ENCODE measurements around the gene PPP2R1A. TPM values are rescaled to one million over a fixed set of nuclear protein-coding genes. Genes with fewer than 3 reads are reported as not detected.

The PPP2R1A gene
- total RNA-seq, 4 donors from 2014 or later, result 179 to 315 (median 227) TPM

GRCh38 chr19:52206481-52206880 lies 16.6 kb downstream of the PPP2R1A start:
- DNase-seq, result no peak
- intact Hi-C loops (cut with DNase I; ENCODE audit: low total_unique reads) (loop anchor here (5.0 kb wide), 1 partner anchor 49 kb away; no protein-coding TSS in a partner anchor), in situ Hi-C loops (cut with MboI; ENCODE audit: low pct_ligation_motif_present in 1 of 4, low pct_unique_long_range_greater_than_20kb in 1 of 4, low sequenced_read_pairs in 3 of 4) (no loop called here)
- Histone ChIP-seq H3K27ac (no peak overlapping the region), H3K27me3 (no peaks in the 10 kb centered on the region), H3K4me3 (no peak overlapping the region), H3K36me3 (peaks cover 0 to 52% (median 24%) of the 10 kb centered on the region in 4 donors), H3K4me1 (no peaks in the 10 kb centered on the region), H3K9me3 (no peaks in the 10 kb centered on the region)
- no peak for TF ChIP-seq POLR2A (IDR thresholded peaks at IDR 0.05)
- TF ChIP-seq CTCF (IDR thresholded peaks at IDR 0.05), result no peak
- WGBS, 2 donors (ENCODE audit: low coverage in 1 of 2), result 89 to 100% methylated on average over 1 to 5 of the region's 5 CpGs

- Histone ChIP-seq H3K4me3 (no peak overlapping the region), H3K36me3 (peaks cover 0 to 74% (median 34%) of the 10 kb centered on the region in 4 donors), H3K9me3 (no peaks in the 10 kb centered on the region), H3K27me3 (no peaks in the 10 kb centered on the region), H3K4me1 (no peaks in the 10 kb centered on the region), H3K27ac (no peak overlapping the region)
- intact Hi-C loops (cut with DNase I; ENCODE audit: low total_unique reads), result no loop called here
- TF ChIP-seq POLR2A (IDR thresholded peaks at IDR 0.05) (no peak), EP300 (IDR thresholded peaks at IDR 0.05; ENCODE audit: low read depth) (no peak), CTCF (IDR thresholded peaks at IDR 0.05) (no peak), POLR2AphosphoS5 (IDR thresholded peaks at IDR 0.05) (no peak)
- DNase-seq, result no peak
- 87% methylated on average over 20 of the region's 20 CpGs; no CpG with 5 or more reads in 1 of the 2 donors for WGBS, 2 donors (ENCODE audit: low coverage in 1 of 2)
- in situ Hi-C loops (cut with MboI; ENCODE audit: low pct_ligation_motif_present in 1 of 4, low pct_unique_long_range_greater_than_20kb in 1 of 4, low sequenced_read_pairs in 3 of 4), result no loop called here
These were observed 21.4 kb downstream of the PPP2R1A start for GRCh38 chr19:52211203-52211602.

- H3K36me3 ChIP-seq, result peaks cover 0 to 74% (median 37%) of the 10 kb centered on the region in 4 donors
- 85 to 97% methylated on average over 10 to 11 of the region's 11 CpGs for WGBS, 2 donors (ENCODE audit: low coverage in 1 of 2)
These were observed 22.2 kb downstream of the PPP2R1A start for GRCh38 chr19:52211926-52212571.

More at GRCh38 chr19:52211926-52212571, 22.2 kb downstream of the PPP2R1A start:
- intact Hi-C loops (cut with DNase I; ENCODE audit: low total_unique reads), result no loop called here
- no peak overlapping the region for H3K27ac ChIP-seq
- no peaks in the 10 kb centered on the region for H3K9me3 ChIP-seq
- no peaks in the 10 kb centered on the region for H3K27me3 ChIP-seq
- in situ Hi-C loops (cut with MboI; ENCODE audit: low pct_ligation_motif_present in 1 of 4, low pct_unique_long_range_greater_than_20kb in 1 of 4, low sequenced_read_pairs in 3 of 4), result no loop called here
- no peak for DNase-seq
- no peak overlapping the region for H3K4me3 ChIP-seq
- no peaks in the 10 kb centered on the region for H3K4me1 ChIP-seq
- TF ChIP-seq POLR2AphosphoS5 (IDR thresholded peaks at IDR 0.05) (no peak), CTCF (IDR thresholded peaks at IDR 0.05) (no peak), EP300 (IDR thresholded peaks at IDR 0.05; ENCODE audit: low read depth) (no peak), POLR2A (IDR thresholded peaks at IDR 0.05) (no peak)

Measured in transverse colon (tissue), 4 donors.